Activated CD4-positive, alpha-beta memory T cell treated with anti-CD3 and anti-CD28 coated beads, Interleukin-2, amount 10 ng/mL, durations not matched to agents 7 days and 5 days (primary cell): ENCODE data around the gene ITIH5. TPM values are rescaled to one million over a fixed set of nuclear protein-coding genes. Genes with fewer than 3 reads are reported as not detected.

Experiments
- total RNA-seq, 2 experiments: library from RNA; stranded (reverse); gene quantifications; one replicate each; pipeline ENCODE4 v1.2.3, GENCODE V29; 2021

ITIH5 gene
- total RNA-seq, 2 experiments from 2014 or later: not detected

Other genes starting within 250 kb of the ITIH5 start
- not detected for gene ITIH2, start 36.4 kb upstream of the ITIH5 start, total RNA-seq
- 10 to 100 TPM; 13.8 to 15.8 TPM for gene KIN, start 121.0 kb upstream of the ITIH5 start, total RNA-seq
- 100 to 1,000 TPM; 273 to 278 TPM for gene ATP5F1C, start 121.2 kb upstream of the ITIH5 start, total RNA-seq
- 10 to 100 TPM; 12.7 to 13.0 TPM for gene TAF3, start 151.5 kb upstream of the ITIH5 start, total RNA-seq